C1 segment of cervical spinal cord (tissue), 14 donors: ENCODE measurements around the gene CD274.
A peak's percentile ranks its signal among the peaks of the same experiment; 100 is the strongest.
"Not testable (repeated sequence)": the region's sequence is repeated elsewhere in the genome, so short reads cannot be mapped to it uniquely, and the experiment has no call there.

ENCODE experiments used
- DNase-seq, 14 donors: peaks; one replicate each; lab custom pipeline; 2025; lab: John Stamatoyannopoulos, UW

The CD274 gene

GRCh38 chr9:5466766-5467165, 16.4 kb downstream of the CD274 start:
- no peak for DNase-seq

- no peak for DNase-seq
These were observed 18.5 kb downstream of the CD274 start for GRCh38 chr9:5468850-5469249.

GRCh38 chr9:5470122-5470521, 19.8 kb downstream of the CD274 start:
- no peak for DNase-seq

GRCh38 chr9:5470816-5471215, 20.5 kb downstream of the CD274 start:
- no peak for DNase-seq

- DNase-seq: not testable (repeated sequence)
These were observed 25.3 kb downstream of the CD274 start for GRCh38 chr9:5475611-5476010.

- DNase-seq: no peak
These were observed 27.9 kb downstream of the CD274 start for GRCh38 chr9:5478206-5478605.

- DNase-seq: no peak
These were observed 29.8 kb downstream of the CD274 start for GRCh38 chr9:5479994-5480694.

- no peak for DNase-seq
These were observed 30.6 kb downstream of the CD274 start for GRCh38 chr9:5480919-5481318.

- DNase-seq: no peak
These were observed 31.1 kb downstream of the CD274 start for GRCh38 chr9:5481322-5482040.

GRCh38 chr9:5482194-5482593, 31.9 kb downstream of the CD274 start:
- DNase-seq: no peak

GRCh38 chr9:5483306-5483705, 33.0 kb downstream of the CD274 start:
- DNase-seq: no peak

GRCh38 chr9:5485378-5486085, 35.2 kb downstream of the CD274 start:
- no peak for DNase-seq

GRCh38 chr9:5486988-5487387, 36.6 kb downstream of the CD274 start:
- DNase-seq: no peak

GRCh38 chr9:5488221-5489008, 38.1 kb downstream of the CD274 start:
- no peak for DNase-seq

GRCh38 chr9:5489630-5490490, 39.5 kb downstream of the CD274 start:
- DNase-seq: no peak

GRCh38 chr9:5492965-5493678, 42.8 kb downstream of the CD274 start:
- DNase-seq: no peak

GRCh38 chr9:5493679-5494511, 43.6 kb downstream of the CD274 start:
- peak in 7 of 14 donors; percentile 18 to 46 (median 30) for DNase-seq

GRCh38 chr9:5494765-5495164, 44.4 kb downstream of the CD274 start:
- not testable (repeated sequence) for DNase-seq

GRCh38 chr9:5499157-5499556, 48.8 kb downstream of the CD274 start:
- no peak for DNase-seq
